ENCODE data around the gene AK4. TPM values are rescaled to one million over a fixed set of nuclear protein-coding genes. Genes with fewer than 3 reads are reported as not detected.

The AK4 gene
- total and polyA plus RNA-seq, 4 donors: 5.2 to 73.7 (median 38.3) TPM

DNA sequence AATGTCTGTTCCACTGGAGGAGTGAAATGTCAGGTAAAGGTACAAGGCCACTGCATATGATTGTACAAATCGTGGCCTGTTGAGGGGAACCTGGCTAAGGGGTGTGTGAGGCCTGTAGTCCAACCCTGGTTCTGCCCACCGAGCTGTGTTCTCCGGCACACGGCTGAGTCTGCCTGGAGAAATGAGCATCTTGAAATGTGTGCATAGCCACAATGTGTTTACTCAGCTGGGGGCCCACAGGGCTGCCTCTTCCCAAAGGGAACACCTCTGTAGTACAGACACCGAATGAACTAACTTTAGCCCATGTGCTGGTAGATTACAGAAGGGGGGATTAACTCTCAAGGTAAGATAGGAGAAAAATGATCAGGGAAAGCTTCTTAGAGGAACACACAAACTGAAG is 30.2 kb downstream of the AK4 start:
- Histone ChIP-seq H3K9me3 (ENCODE audit: control insufficient read depth, low read length) (no peaks in the 10 kb centered on the region), H3K27me3 (ENCODE audit: control insufficient read depth in 1 of 2, insufficient read depth in 2 of 2, low read length in 1 of 2) (no peaks in the 10 kb centered on the region), H3K4me1 (ENCODE audit: control insufficient read depth in 1 of 2, insufficient read depth in 2 of 2, low read length in 2 of 2) (peaks cover 4 to 13% of the 10 kb centered on the region in 2 donors), H3K4me3 (ENCODE audit: low read length in 2 of 2) (no peak overlapping the region), H3K36me3 (ENCODE audit: control insufficient read depth in 1 of 2, insufficient read depth in 2 of 2, low read length in 1 of 2) (no peaks in the 10 kb centered on the region), H3K27ac (ENCODE audit: low read depth in 1 of 2, low read length in 2 of 2) (no peak overlapping the region)
- intact Hi-C loops (cut with DNase I): no loop called here
- WGBS, 2 donors: 95 to 96% methylated on average over 5 of the region's 5 CpGs
- no peak for ATAC-seq (ENCODE audit: low FRiP score)
- DNase-seq: no peak

DNA sequence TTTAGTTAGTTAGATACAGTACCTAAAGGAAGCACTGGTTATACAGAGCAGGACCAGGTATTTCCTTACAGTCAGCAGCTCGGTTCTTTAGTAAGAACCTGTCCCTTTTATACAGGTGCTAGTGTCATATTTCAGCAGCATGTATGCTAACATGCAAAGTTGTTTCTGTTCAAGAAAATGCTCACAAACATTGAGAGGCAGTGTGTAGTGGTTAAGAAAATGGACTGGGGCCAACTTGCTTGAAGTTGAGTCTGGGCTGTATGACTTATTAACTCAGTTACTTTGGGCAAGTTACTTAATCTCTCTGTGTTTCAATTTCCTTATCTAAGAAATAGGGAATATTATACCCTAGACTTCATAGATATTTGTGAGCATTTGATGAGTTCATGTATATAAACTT is 31.1 kb downstream of the AK4 start:
- H3K27ac ChIP-seq (ENCODE audit: low read depth in 1 of 2, low read length in 2 of 2): no peak overlapping the region
- DNase-seq (no peak), ATAC-seq (ENCODE audit: low FRiP score) (no peak)
- intact Hi-C loops (cut with DNase I): no loop called here
- peaks cover 4 to 13% of the 10 kb centered on the region in 2 donors for H3K4me1 ChIP-seq (ENCODE audit: control insufficient read depth in 1 of 2, insufficient read depth in 2 of 2, low read length in 2 of 2)
- 88 to 97% methylated on average over 1 of the region's 1 CpG for WGBS, 2 donors
- no peak overlapping the region for H3K4me3 ChIP-seq (ENCODE audit: low read length in 2 of 2)
- no peaks in the 10 kb centered on the region for H3K36me3 ChIP-seq (ENCODE audit: control insufficient read depth in 1 of 2, insufficient read depth in 2 of 2, low read length in 1 of 2)
- H3K9me3 ChIP-seq (ENCODE audit: control insufficient read depth, low read length): no peaks in the 10 kb centered on the region
- no peaks in the 10 kb centered on the region for H3K27me3 ChIP-seq (ENCODE audit: control insufficient read depth in 1 of 2, insufficient read depth in 2 of 2, low read length in 1 of 2)

DNA sequence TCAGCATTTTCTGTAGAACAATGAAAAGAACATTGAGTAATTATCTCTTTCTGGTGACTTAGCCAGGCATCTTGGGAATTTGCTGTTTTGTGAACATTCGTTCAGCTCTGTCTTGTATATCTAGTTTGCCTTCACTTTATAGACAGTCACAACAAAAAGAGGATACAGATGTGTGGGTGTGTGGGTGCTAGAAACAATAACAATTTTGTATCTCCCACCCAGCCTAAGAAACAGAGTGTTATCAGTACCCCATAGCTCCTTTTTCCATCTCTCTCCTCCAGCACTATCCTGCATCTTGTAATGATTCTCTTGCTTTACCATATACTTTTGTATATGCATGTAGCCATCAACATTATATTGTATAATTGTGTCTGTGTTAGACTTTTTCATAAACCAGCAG is 33.0 kb downstream of the AK4 start:
- no peaks in the 10 kb centered on the region for H3K36me3 ChIP-seq (ENCODE audit: control insufficient read depth in 1 of 2, insufficient read depth in 2 of 2, low read length in 1 of 2)
- intact Hi-C loops (cut with DNase I): no loop called here
- ATAC-seq (ENCODE audit: low FRiP score) (no peak), DNase-seq (no peak)
- no peak overlapping the region for H3K27ac ChIP-seq (ENCODE audit: low read depth in 1 of 2, low read length in 2 of 2)
- no peak overlapping the region for H3K4me3 ChIP-seq (ENCODE audit: low read length in 2 of 2)
- 78 to 92% methylated on average over 1 of the region's 1 CpG for WGBS, 2 donors
- H3K27me3 ChIP-seq (ENCODE audit: control insufficient read depth in 1 of 2, insufficient read depth in 2 of 2, low read length in 1 of 2): no peaks in the 10 kb centered on the region
- no peaks in the 10 kb centered on the region for H3K9me3 ChIP-seq (ENCODE audit: control insufficient read depth, low read length)
- peaks cover 0 to 11% of the 10 kb centered on the region in 2 donors for H3K4me1 ChIP-seq (ENCODE audit: control insufficient read depth in 1 of 2, insufficient read depth in 2 of 2, low read length in 2 of 2)

DNA sequence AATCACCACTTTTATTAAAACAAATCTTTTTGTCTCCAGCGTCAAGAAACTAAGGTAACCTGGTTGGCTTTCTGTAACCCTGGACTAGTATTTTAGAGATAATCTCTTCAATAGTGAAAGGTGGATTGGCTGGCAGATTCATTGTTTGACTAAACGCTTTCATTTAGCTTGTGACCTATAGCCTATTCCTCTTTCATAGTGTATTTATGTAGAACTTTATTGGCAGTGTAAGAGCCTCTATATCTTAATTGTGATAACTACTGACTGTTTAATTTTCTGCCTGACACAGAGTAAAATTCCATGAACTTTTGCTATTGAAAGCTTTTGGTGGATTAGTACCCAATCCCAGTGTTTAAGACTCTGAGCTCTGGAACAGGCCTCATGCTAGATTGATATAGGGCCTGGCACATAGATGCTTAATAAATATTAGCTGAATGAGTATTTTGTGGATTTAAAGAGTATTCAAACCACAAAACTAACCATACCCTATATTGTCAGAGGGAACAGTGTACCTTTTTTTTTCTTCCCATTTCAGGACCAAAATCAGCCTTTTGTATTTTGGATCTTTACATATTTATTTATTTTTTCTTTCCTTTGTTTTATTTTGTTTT is 34.8 kb downstream of the AK4 start:
- Histone ChIP-seq H3K36me3 (ENCODE audit: control insufficient read depth in 1 of 2, insufficient read depth in 2 of 2, low read length in 1 of 2) (no peaks in the 10 kb centered on the region), H3K27me3 (ENCODE audit: control insufficient read depth in 1 of 2, insufficient read depth in 2 of 2, low read length in 1 of 2) (no peaks in the 10 kb centered on the region), H3K4me3 (ENCODE audit: low read length in 2 of 2) (no peak overlapping the region), H3K4me1 (ENCODE audit: control insufficient read depth in 1 of 2, insufficient read depth in 2 of 2, low read length in 2 of 2) (peaks cover 0 to 2% of the 10 kb centered on the region in 2 donors), H3K9me3 (ENCODE audit: control insufficient read depth, low read length) (no peaks in the 10 kb centered on the region), H3K27ac (ENCODE audit: low read depth in 1 of 2, low read length in 2 of 2) (no peak overlapping the region)
- DNase-seq: no peak
- no peak for ATAC-seq (ENCODE audit: low FRiP score)
- intact Hi-C loops (cut with DNase I): no loop called here
- 66 to 88% methylated on average over 2 of the region's 2 CpGs for WGBS, 2 donors

DNA sequence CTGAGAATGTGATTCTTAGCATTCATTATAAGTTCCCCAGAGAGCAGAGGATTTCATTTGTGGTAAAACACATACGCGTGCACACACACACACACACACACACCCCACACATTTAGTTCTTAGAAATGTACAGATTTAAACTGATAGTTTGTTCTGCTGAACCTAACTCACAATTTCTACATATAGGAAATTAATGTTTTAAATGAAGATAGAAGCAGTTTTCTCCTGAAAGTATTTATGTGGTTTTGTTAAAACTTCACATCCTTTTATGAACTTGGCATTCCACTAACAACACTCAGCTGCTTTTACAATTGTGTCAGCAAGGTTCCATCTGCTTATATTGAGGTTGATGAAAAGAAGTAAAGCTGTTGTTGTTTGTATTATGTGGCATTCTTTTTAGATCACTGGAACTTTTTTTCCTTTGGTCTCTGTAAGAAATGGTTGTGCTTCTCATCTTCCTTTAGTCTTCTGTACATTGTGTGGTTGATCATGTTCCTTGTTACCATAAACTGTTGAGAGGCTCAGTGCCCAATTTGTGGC is 41.6 kb downstream of the AK4 start:
- DNase-seq (no peak), ATAC-seq (ENCODE audit: low FRiP score) (no peak)
- Histone ChIP-seq H3K9me3 (ENCODE audit: control insufficient read depth, low read length) (no peaks in the 10 kb centered on the region), H3K27me3 (ENCODE audit: control insufficient read depth in 1 of 2, insufficient read depth in 2 of 2, low read length in 1 of 2) (no peaks in the 10 kb centered on the region), H3K4me1 (ENCODE audit: control insufficient read depth in 1 of 2, insufficient read depth in 2 of 2, low read length in 2 of 2) (peaks cover 3 to 4% of the 10 kb centered on the region in 2 donors), H3K36me3 (ENCODE audit: control insufficient read depth in 1 of 2, insufficient read depth in 2 of 2, low read length in 1 of 2) (no peaks in the 10 kb centered on the region), H3K27ac (ENCODE audit: low read depth in 1 of 2, low read length in 2 of 2) (no peak overlapping the region), H3K4me3 (ENCODE audit: low read length in 2 of 2) (no peak overlapping the region)
- intact Hi-C loops (cut with DNase I): loop anchor here in 1 of 2 donors (2.0 kb wide), 1 partner anchor 25 kb away; no protein-coding TSS in a partner anchor
- WGBS, 2 donors: 92% methylated on average over 2 of the region's 2 CpGs

DNA sequence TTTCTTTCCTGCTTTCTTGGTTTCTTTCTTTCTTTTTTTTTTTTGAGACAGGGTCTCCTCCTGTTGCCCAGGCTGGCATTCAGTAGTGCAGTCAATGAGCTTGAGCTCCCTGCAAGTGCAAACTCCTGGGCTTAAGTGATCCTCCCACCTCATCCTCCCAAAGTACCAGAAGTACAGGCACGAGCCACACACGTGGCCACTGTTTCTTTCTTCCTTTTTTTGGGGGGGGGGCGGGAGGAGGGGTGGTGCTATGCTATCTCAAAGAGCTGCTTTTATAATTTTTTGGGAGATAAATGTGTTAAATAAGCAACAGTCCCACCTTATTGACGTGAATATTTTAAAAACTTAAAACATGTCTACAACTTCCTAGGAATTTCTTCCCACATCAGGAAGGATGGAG is 42.2 kb downstream of the AK4 start:
- ATAC-seq (ENCODE audit: low FRiP score) (no peak), DNase-seq (no peak)
- Histone ChIP-seq H3K27me3 (ENCODE audit: control insufficient read depth in 1 of 2, insufficient read depth in 2 of 2, low read length in 1 of 2) (no peaks in the 10 kb centered on the region), H3K4me3 (ENCODE audit: low read length in 2 of 2) (no peak overlapping the region), H3K27ac (ENCODE audit: low read depth in 1 of 2, low read length in 2 of 2) (no peak overlapping the region), H3K9me3 (ENCODE audit: control insufficient read depth, low read length) (no peaks in the 10 kb centered on the region), H3K4me1 (ENCODE audit: control insufficient read depth in 1 of 2, insufficient read depth in 2 of 2, low read length in 2 of 2) (peaks cover 4 to 6% of the 10 kb centered on the region in 2 donors), H3K36me3 (ENCODE audit: control insufficient read depth in 1 of 2, insufficient read depth in 2 of 2, low read length in 1 of 2) (no peaks in the 10 kb centered on the region)
- 87 to 90% methylated on average over 4 of the region's 4 CpGs for WGBS, 2 donors
- intact Hi-C loops (cut with DNase I): no loop called here

DNA sequence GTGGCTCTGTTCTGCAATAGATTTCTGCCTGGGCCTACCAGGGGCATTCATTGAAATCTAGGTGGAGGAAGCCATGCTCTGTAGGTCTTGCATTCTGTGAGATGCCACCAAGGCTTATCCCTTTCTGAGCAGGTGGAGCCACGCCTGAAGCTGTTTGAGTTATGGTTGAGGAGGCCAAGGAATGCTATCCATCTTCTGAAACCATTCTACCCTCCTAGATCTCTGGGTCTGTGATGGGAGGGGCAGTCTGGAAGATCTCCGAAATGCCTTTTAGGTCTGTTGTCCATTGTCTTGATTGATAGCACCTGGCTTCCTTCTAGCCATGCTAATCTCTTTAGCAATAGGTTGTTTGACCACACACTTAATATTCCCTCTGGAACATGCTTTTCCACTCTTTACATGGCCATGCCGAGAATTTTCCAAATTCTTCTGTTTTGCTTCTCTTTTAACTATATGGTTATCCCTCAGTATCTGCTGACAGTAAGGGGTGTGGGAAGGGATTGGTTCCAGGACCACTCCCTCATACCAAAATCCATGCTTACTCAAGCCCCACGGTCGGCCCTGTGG is 45.2 kb downstream of the AK4 start:
- H3K4me3 ChIP-seq (ENCODE audit: low read length in 2 of 2): no peak overlapping the region
- H3K4me1 ChIP-seq (ENCODE audit: control insufficient read depth in 1 of 2, insufficient read depth in 2 of 2, low read length in 2 of 2): peaks cover 4 to 6% of the 10 kb centered on the region in 2 donors
- no peak for ATAC-seq (ENCODE audit: low FRiP score)
- H3K27me3 ChIP-seq (ENCODE audit: control insufficient read depth in 1 of 2, insufficient read depth in 2 of 2, low read length in 1 of 2): no peaks in the 10 kb centered on the region
- DNase-seq: no peak
- H3K36me3 ChIP-seq (ENCODE audit: control insufficient read depth in 1 of 2, insufficient read depth in 2 of 2, low read length in 1 of 2): no peaks in the 10 kb centered on the region
- intact Hi-C loops (cut with DNase I): no loop called here
- no peak overlapping the region for H3K27ac ChIP-seq (ENCODE audit: low read depth in 1 of 2, low read length in 2 of 2)
- WGBS, 2 donors: 97 to 98% methylated on average over 5 of the region's 5 CpGs
- no peaks in the 10 kb centered on the region for H3K9me3 ChIP-seq (ENCODE audit: control insufficient read depth, low read length)

DNA sequence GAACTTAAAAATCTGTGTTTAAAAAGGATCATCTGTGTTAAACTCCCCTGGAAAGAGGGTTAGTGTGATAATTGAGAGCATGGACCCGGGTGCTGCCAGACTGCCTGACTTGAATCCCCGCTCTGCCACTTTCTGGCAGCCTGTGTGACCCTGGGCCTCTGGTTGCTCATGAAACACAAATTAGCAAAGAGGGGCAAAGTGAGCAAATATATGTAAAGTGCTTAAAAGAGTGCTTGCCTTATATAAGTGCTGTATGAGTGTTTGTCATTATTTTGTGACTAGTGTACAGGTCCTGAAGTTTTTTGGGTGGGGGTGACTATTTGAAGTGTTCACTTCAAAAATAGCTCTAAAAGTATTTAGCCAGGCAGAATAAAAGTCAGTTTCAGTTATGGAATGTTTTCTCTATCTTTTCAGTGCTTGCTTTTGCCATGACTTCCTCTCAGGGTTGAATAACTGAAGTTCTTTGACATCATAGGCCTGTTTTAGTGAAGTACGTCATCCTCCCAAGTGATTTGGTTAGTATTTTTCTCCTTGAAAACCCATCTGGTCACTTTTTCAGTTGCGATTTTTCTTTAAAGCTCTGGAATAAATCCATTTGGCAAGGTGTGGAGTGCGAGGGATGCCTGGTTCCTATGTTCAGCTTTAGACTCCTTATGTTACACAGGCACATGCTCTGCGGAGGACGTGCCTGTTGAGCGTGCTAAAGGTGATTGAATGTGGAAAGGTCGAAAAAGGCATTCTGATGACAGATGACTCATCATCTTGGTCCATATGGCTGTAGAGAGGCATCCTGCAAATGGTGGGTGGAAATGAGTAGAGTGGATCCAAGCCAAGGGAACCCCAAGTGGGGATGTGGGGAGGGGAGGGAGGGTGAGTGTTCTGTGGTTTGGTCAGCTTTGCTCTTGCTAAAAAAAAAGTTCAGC is 47.8 kb downstream of the AK4 start:
- intact Hi-C loops (cut with DNase I): loop anchor here in 1 of 2 donors (5.0 kb wide), 1 partner anchor 128 kb away; no protein-coding TSS in a partner anchor
- ATAC-seq (ENCODE audit: low FRiP score) (peak; percentile 69), DNase-seq (no peak)
- Histone ChIP-seq H3K27me3 (ENCODE audit: control insufficient read depth in 1 of 2, insufficient read depth in 2 of 2, low read length in 1 of 2) (no peaks in the 10 kb centered on the region), H3K4me1 (ENCODE audit: control insufficient read depth in 1 of 2, insufficient read depth in 2 of 2, low read length in 2 of 2) (peaks cover 4 to 6% of the 10 kb centered on the region in 2 donors), H3K36me3 (ENCODE audit: control insufficient read depth in 1 of 2, insufficient read depth in 2 of 2, low read length in 1 of 2) (no peaks in the 10 kb centered on the region), H3K27ac (ENCODE audit: low read depth in 1 of 2, low read length in 2 of 2) (peak overlapping the region; percentile 86 to 87), H3K9me3 (ENCODE audit: control insufficient read depth, low read length) (no peaks in the 10 kb centered on the region), H3K4me3 (ENCODE audit: low read length in 2 of 2) (no peak overlapping the region)
- WGBS, 2 donors: 26 to 35% methylated on average over 9 of the region's 9 CpGs

Data from aorta (tissue), 5 donors.